Fibroblast of skin of back (primary cell): ENCODE measurements around the gene PKN2.
"Not testable (repeated sequence)": the region's sequence is repeated elsewhere in the genome, so short reads cannot be mapped to it uniquely, and the experiment has no call there.

Experiments
- DNase-seq: peaks from one replicate; pipeline ENCODE4 v3.0.0-alpha.2; 2013

PKN2 gene

GRCh38 chr1:88799491-88799890 lies 115.4 kb downstream of the PKN2 start:
- no peak for DNase-seq

- peak; percentile 48 for DNase-seq
Observed at GRCh38 chr1:88800382-88801051, 116.4 kb downstream of the PKN2 start.

- peak; percentile 35 for DNase-seq
Observed at GRCh38 chr1:88801575-88802208, 117.6 kb downstream of the PKN2 start.

- DNase-seq = peak; percentile 21
Observed at GRCh38 chr1:88802404-88802803, 118.3 kb downstream of the PKN2 start.

GRCh38 chr1:88802950-88803349 lies 118.9 kb downstream of the PKN2 start:
- peak; percentile 84 for DNase-seq

GRCh38 chr1:88803444-88803843 lies 119.4 kb downstream of the PKN2 start:
- DNase-seq = no peak

- DNase-seq = no peak
Observed at GRCh38 chr1:88812366-88812765, 128.3 kb downstream of the PKN2 start.

GRCh38 chr1:88813471-88813870 lies 129.4 kb downstream of the PKN2 start:
- DNase-seq = no peak

- DNase-seq = not testable (repeated sequence)
Observed at GRCh38 chr1:88819642-88820041, 135.6 kb downstream of the PKN2 start.

GRCh38 chr1:88825721-88826120 lies 141.6 kb downstream of the PKN2 start:
- no peak for DNase-seq

GRCh38 chr1:88847643-88848042 lies 163.6 kb downstream of the PKN2 start:
- DNase-seq = no peak

GRCh38 chr1:88851303-88852063 lies 167.4 kb downstream of the PKN2 start:
- DNase-seq = no peak

GRCh38 chr1:88867743-88868521 lies 183.9 kb downstream of the PKN2 start:
- DNase-seq = peak; percentile 76

- DNase-seq = not testable (repeated sequence)
Observed at GRCh38 chr1:88869644-88870043, 185.6 kb downstream of the PKN2 start.

GRCh38 chr1:88873737-88874349 lies 189.8 kb downstream of the PKN2 start:
- DNase-seq = no peak

GRCh38 chr1:88875595-88875994 lies 191.5 kb downstream of the PKN2 start:
- DNase-seq = no peak

GRCh38 chr1:88876573-88877365 lies 192.7 kb downstream of the PKN2 start:
- DNase-seq = no peak

- DNase-seq = peak; percentile 43
Observed at GRCh38 chr1:88877382-88877825, 193.3 kb downstream of the PKN2 start.

- DNase-seq = no peak
Observed at GRCh38 chr1:88877911-88878310, 193.8 kb downstream of the PKN2 start.

GRCh38 chr1:88878731-88879130 lies 194.7 kb downstream of the PKN2 start:
- no peak for DNase-seq

GRCh38 chr1:88880717-88881116 lies 196.6 kb downstream of the PKN2 start:
- DNase-seq = not testable (repeated sequence)
